Motor neuron (in vitro differentiated cells): ENCODE data around the gene TNS1. TPM values are rescaled to one million over a fixed set of nuclear protein-coding genes. Genes with fewer than 3 reads are reported as not detected.

ENCODE experiments used
- ATAC-seq, 8 experiments: fragments of 200-7000 bp; cut with Tn5 transposase; replicated peaks in 6 of 8; 2 replicates each; pipeline ENCODE4 v1.8.0; 2021; ENCODE audit warnings: mild to moderate bottlenecking in 8 of 8, moderate library complexity in 8 of 8
- H3K27ac ChIP-seq, 2 donors: fragments of 250-450 bp; sonication (Bioruptor Pico); 2 replicates each; pipeline ENCODE4 v1.9.0; 2021; ENCODE audit warnings: antibody characterized with exemption in 2 of 2, mild to moderate bottlenecking in 2 of 2, moderate library complexity in 1 of 2
- H3K4me1 ChIP-seq, 2 donors: fragments of 250-450 bp; sonication (Bioruptor Pico); replicated peaks in 1 of 2; 2 replicates each; pipeline ENCODE4 v1.6.1; 2021; ENCODE audit warnings: antibody characterized with exemption in 2 of 2, mild to moderate bottlenecking in 2 of 2, moderate library complexity in 1 of 2
- H3K4me3 ChIP-seq, 5 donors: fragments of 250-450 bp; sonication (Bioruptor Pico); 2 replicates each; pipeline ENCODE4 v1.9.0; 2021; ENCODE audit warnings: antibody characterized with exemption in 5 of 5, mild to moderate bottlenecking in 5 of 5, moderate library complexity in 4 of 5
- WGBS, 10 experiments: fragments of 450-650 bp; shearing (Covaris generic); methylation state at CpG; one replicate each; pipeline ENCODE4 v1.0.0; 2022; 5-methylcytosine and 5-hydroxymethylcytosine counted together
- in situ Hi-C, 9 experiments: fragments of 400-800 bp; cut with MboI; loops; one replicate each; pipeline ENCODE4 v1.15.0; 2021; ENCODE audit warnings: low sequenced_read_pairs in 9 of 9, low pct_unique_long_range_greater_than_20kb in 2 of 9; ENCODE audit not compliant: unreplicated experiment in 9 of 9
- total RNA-seq, 8 experiments: library from RNA; unstranded; fragments of 300-600 nt; gene quantifications; 2 replicates each; pipeline versions ENCODE4 v1.2.3 to v1.2.4, GENCODE V29; 2022

Gene TNS1
- total RNA-seq, 8 experiments from 2014 or later: 2.3 to 41.7 (median 11.4) TPM

DNA sequence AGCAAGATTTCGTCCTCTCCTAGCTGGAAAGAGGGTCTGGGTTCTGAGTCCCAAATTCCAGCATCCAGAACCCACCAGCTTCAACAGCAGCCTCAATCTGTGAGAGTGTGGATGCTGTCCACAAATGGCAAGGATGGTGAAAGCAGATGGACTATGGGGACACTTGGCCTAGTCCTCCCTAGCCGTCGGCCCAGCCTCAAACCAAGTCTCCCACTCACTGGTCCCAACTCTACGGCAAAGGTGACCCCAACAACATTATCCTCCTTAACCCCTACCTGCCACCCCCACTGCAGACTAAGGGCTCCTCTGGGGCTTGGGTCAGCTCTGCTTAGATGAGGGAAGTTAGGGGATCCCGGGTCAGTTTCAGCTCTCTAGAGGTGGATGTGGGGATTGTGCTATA is 57.3 kb downstream of the TNS1 start:
- Histone ChIP-seq H3K4me1 (peaks cover 25 to 31% of the 10 kb centered on the region in 2 donors), H3K27ac (no peak overlapping the region), H3K4me3 (no peak overlapping the region)
- 71 to 100% (median 80%) methylated on average over 1 to 3 of the region's 5 CpGs; no CpG with 5 or more reads in 5 of the 10 experiments for WGBS, 10 experiments
- no peak for ATAC-seq
- in situ Hi-C loops: no loop called here

DNA sequence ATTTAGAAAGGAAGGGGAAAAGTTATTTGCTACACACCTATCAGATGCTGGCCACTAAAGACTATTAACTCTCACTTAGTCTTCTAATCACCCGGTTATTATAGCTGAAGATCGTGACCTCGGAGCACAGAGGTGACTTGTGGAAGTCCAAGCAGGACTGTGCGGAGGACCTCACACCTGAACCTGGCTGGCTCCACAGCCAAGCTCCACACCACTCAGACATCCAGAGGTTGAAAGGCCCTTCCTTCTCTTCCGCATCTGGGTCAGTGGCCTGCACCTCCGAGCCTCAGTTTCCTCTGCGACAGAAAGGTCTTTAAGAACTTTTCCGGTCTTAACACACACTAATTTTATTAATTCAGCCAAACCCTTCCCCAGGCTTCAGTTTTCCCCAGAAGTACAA is 57.9 kb downstream of the TNS1 start:
- no peak overlapping the region for H3K27ac ChIP-seq
- H3K4me1 ChIP-seq: peaks cover 25 to 31% of the 10 kb centered on the region in 2 donors
- H3K4me3 ChIP-seq: no peak overlapping the region
- WGBS, 10 experiments: 0 to 94% (median 80%) methylated on average over 1 to 6 of the region's 8 CpGs; no CpG with 5 or more reads in 1 of the 10 experiments
- in situ Hi-C loops: no loop called here
- ATAC-seq: no peak

DNA sequence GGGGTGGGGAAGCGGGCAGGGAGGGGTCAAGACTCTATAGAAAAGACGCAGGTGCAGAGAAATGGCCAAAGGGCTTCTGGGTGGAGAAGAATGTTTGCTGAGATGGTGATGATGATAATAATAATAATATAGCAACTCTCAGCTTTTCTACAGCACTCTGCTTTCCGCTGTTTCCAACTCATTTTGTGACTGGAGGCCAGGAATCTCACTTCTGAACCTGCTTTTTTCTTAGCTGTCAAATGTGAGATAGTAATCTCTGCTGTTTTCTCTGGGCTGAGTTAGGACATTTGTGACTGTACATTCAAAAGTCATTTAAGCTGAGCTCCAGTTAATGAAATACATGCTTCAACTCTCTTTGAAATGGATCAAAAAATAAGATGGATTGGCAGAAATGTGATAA is 58.4 kb downstream of the TNS1 start:
- in situ Hi-C loops: no loop called here
- ATAC-seq: no peak
- 83 to 100% (median 86%) methylated on average over 1 of the region's 3 CpGs; no CpG with 5 or more reads in 5 of the 10 experiments for WGBS, 10 experiments
- Histone ChIP-seq H3K4me3 (no peak overlapping the region), H3K27ac (peak overlapping the region in 1 of 2 donors; percentile 50), H3K4me1 (peaks cover 25% of the 10 kb centered on the region in 2 donors)

DNA sequence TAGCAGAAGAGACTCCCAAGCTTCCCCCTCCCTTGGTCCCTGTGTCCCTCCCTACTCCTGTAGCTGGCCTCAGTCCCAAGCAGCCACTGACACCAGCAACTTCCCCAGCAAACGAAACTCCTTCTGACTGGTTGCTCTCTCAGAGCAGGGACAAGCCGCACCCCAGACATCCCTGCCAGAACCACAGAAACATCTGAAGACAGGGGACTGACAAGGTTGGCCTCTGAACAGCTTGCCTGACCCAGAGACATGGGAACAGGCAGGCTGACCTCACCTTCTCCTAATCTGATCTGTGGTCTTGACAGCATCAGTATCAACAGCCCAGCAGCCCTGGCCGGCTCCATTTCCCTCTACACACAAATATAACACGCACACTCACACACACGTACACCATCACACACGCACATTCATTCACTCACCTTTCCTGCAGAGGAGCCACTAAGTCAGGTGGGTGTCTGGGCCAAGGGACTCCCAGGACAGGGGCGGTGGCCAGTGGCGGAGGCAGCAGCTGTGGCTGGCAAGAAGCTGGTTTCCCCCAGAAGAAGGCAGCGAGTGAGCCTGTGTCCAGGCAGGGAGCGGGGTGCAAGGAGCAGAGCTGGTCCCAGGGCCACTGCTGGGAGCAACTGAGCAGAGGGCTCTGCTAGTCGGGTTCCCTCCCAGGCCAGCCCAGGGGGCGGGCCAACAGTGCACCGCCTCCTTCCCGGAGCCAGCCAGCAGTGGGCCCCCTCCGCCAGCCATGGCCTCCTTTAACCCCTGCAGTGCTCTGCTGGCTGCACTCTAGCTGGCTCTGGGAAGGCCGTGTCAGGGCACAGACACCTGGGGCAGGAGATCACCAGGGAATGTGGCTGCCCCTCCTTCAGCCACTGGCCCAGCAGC is 59.1 kb downstream of the TNS1 start:
- peak; percentile 80 to 99 (median 98) for ATAC-seq
- in situ Hi-C loops: no loop called here
- Histone ChIP-seq H3K27ac (peak overlapping the region in 1 of 2 donors; percentile 60), H3K4me3 (no peak overlapping the region), H3K4me1 (peaks cover 23 to 25% of the 10 kb centered on the region in 2 donors)
- 54 to 80% (median 70%) methylated on average over 2 to 4 of the region's 16 CpGs; no CpG with 5 or more reads in 7 of the 10 experiments for WGBS, 10 experiments

DNA sequence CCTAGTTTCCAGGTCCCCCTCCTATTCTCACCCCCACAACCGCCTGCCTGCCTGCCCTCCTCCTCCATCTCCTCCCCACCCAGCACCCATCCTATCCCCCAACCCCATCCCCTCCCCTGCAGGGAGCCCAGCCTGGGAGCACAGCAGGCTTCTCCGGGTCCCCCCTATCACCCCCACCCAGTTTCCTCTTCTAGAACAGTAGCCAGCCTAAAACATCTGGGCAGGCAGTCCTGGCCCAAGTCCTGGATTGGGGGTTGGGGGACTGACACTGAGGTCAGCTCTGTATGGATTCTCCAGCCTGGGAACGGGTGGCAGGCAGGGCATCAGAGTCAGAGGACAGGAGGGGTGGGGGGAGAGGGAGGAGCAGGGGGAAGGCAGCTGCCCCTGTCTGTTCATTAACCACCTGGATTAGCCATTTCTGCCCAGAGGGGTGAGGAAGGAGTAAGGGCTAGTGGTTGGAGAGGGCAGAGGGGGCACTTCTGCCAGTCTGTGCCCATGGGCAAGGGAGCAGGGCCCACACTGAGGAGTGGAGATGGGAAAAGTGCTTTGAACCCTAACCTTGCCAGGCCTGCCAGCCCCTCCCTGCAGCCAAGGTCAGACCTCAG is 60.0 kb downstream of the TNS1 start:
- H3K27ac ChIP-seq: no peak overlapping the region
- no CpG with 5 or more reads among the region's 3 CpGs for WGBS, 10 experiments
- in situ Hi-C loops: no loop called here
- peaks cover 23 to 25% of the 10 kb centered on the region in 2 donors for H3K4me1 ChIP-seq
- no peak overlapping the region for H3K4me3 ChIP-seq
- ATAC-seq: no peak

DNA sequence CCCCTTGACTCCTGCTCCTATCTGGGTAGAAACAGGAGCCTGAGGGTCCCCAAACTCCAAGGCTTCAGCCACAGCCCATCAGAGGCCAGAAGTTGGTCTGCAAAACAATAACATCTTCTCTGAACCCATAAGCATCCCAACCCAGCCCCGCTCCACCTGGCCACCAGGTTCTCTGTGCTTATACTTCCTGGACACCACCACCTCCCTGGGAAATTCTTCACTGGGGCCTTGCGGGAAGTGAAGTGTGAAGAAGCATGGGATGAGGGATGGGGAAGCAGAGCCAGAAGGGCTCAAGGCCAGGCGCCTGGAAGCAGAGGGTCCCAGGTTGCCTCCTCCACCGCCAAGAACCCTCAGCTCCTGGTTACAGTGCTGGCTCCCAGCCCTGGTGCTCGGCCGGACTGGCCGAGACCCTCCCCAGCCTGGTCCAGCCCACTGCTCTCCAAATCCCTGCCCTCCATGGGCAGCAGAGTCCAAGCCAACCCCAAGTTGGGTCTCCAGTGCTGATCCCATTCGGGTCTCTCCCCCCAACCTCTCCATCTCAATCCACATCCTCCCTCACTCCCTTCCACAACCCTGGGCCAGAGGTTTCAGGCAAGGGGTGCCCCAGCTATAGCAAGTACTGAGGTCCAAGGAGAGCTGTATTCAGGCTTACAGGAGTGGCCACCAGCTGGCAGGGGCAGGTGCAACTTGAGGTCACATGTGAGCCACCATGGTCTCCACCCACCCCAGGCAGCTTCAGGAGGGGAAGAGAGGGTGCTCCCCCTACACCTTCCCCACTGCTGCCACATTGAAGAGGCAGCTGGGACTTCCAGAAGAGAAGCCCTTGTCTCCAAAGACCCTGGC is 60.7 kb downstream of the TNS1 start:
- ATAC-seq: no peak
- Histone ChIP-seq H3K4me1 (peaks cover 30% of the 10 kb centered on the region in 2 donors), H3K27ac (no peak overlapping the region), H3K4me3 (no peak overlapping the region)
- 80 to 100% methylated on average over 1 of the region's 8 CpGs; no CpG with 5 or more reads in 8 of the 10 experiments for WGBS, 10 experiments
- in situ Hi-C loops: no loop called here

DNA sequence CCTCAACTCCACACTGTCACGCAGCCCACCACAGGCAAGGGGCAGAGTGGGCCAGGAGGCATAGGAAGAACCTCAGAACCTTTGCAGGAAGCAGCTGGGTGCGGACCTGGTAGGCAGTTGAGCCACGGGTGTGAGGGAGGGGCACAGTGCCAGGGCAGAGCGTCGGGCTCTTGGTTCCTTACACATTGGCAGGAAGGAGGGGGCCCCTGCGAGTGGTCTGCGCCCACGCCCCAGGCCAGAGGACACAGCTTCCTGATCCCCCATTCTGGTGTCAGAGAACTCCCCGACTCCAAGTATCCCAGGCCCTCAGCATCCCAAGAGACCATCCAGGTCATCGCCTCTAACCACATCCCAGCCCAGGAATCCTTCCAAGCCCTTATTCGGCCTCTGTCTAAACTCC is 61.5 kb downstream of the TNS1 start:
- Histone ChIP-seq H3K4me3 (no peak overlapping the region), H3K4me1 (peaks cover 30 to 31% of the 10 kb centered on the region in 2 donors), H3K27ac (no peak overlapping the region)
- in situ Hi-C loops: no loop called here
- 67 to 100% (median 100%) methylated on average over 1 to 3 of the region's 11 CpGs; no CpG with 5 or more reads in 5 of the 10 experiments for WGBS, 10 experiments
- ATAC-seq: no peak

DNA sequence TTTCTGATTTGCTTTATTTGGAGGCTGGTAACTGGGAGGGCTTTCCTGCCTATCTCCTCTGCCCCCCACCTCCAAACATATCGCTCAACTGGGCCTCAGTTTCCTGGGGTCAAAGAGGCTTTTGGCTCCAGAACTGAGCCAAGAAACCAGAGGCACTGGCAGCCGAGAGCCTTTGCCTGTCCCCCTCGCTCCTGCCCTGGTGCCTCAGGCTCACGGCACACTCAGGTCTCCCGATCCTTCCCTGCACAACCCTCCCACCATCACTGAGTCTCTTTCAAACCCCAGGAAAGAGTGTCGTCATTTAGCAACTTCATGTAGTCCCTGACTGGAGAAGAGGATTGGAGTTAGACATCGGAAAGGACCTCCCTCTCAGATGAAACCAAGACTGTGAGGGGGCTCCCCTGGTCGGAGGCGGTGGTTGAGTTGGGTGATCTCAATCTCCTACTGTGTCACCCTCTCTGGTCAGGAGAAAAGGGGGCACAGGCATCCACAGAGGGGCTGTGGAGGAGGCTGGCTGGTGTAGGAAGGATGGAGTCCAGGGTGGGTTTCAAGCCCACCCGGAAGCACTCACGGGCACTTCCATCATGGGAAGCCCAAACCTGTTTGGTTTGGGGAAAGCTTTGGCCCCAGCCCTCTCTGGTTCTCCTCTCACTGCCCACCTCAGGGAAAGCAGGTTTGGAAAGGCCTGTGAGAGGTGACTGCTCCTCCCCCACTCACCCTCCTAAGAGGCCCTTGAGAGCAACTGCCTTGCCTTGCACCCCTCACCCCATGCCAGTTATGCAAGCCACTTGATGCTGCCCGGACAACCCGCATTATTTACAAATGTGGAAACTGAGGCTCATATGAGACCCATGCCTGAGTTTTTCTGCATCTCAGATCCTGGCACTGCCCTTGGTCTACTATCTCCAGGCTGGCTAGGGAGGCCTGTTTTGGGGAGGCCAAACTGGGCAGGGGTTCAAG is 62.3 kb downstream of the TNS1 start:
- peaks cover 30 to 31% of the 10 kb centered on the region in 2 donors for H3K4me1 ChIP-seq
- no peak overlapping the region for H3K27ac ChIP-seq
- ATAC-seq: no peak
- in situ Hi-C loops: no loop called here
- H3K4me3 ChIP-seq: no peak overlapping the region
- WGBS, 10 experiments: 93 to 100% methylated on average over 3 to 4 of the region's 13 CpGs; no CpG with 5 or more reads in 8 of the 10 experiments

DNA sequence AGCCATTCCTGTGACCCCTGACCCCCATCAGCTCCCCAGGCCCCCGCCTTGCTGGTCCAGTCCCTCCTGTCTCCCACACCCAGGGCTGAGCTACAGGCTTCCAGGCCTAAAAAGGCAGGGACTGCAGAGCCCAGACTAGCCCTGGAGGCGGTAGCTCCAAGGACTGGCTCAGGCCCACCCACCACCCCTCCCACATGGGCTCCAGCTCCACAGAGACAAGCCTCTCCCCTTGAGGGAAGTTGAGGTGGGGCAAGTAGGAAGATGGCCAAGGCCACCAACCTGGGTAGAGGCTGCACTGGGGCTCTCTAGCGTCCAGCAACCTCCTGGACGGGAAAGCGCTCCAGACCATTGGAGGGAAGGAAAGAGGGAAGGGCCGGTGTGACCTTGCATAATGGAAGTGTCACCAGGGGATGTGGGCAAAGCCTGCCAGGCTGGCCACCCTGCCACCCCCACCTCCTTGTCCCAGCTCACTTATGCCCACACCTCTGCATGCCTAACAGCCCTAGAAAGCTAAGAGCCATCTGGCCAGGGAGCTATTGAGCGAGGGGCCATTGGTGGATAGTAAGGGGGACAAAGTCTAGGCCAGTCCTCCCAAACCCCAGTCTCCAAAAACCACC is 63.1 kb downstream of the TNS1 start:
- peak in 1 of 8 experiments; percentile 21 for ATAC-seq
- in situ Hi-C loops: no loop called here
- H3K4me3 ChIP-seq: no peak overlapping the region
- peaks cover 30 to 31% of the 10 kb centered on the region in 2 donors for H3K4me1 ChIP-seq
- 80 to 100% methylated on average over 1 of the region's 7 CpGs; no CpG with 5 or more reads in 8 of the 10 experiments for WGBS, 10 experiments
- H3K27ac ChIP-seq: no peak overlapping the region

DNA sequence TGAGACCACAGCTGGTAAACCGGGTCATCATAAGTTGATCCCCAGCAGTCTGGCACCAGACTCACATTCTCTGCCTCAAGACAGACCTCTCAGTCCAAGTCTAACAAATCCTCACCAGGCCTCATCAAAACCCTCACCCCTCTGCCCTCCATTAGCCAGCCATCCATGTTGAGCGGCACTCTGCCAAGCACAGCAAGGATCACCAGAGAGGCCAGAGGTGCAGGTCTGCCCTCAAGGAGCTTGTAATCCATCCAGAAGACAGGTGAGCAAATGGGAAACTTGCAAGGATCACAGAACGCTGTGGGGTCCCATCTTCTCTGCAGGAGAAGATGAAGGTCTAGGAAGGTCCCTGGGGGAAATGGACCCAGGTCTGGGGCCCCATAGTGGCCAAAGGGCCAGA is 63.6 kb downstream of the TNS1 start:
- H3K4me3 ChIP-seq: no peak overlapping the region
- WGBS, 10 experiments: 67 to 100% (median 93%) methylated on average over 1 to 3 of the region's 3 CpGs; no CpG with 5 or more reads in 3 of the 10 experiments
- H3K27ac ChIP-seq: no peak overlapping the region
- no peak for ATAC-seq
- in situ Hi-C loops: no loop called here
- H3K4me1 ChIP-seq: peaks cover 27% of the 10 kb centered on the region in 2 donors

DNA sequence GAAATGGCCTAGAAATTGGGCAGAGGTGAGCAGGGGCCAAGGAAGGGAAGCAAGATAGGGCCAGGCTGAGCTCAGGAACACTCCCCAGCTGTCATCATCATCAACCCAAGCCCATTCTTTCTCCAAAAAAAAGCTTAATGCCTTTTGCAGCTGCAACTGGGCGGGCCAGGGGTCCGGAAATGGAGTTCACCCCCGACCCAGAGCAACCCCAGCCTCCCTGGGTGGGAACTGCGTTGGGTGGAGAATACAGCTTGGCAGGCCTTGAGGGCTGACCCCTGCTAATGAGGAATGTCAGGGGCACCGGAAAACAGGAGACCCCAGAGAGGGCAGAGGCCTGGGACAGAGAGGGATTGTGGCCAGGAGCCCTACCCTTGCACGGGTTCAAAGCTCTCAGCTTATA is 64.8 kb downstream of the TNS1 start:
- H3K4me1 ChIP-seq: peaks cover 19 to 22% of the 10 kb centered on the region in 2 donors
- no peak overlapping the region for H3K27ac ChIP-seq
- 63 to 73% (median 67%) methylated on average over 1 to 2 of the region's 6 CpGs; no CpG with 5 or more reads in 7 of the 10 experiments for WGBS, 10 experiments
- ATAC-seq: no peak
- in situ Hi-C loops: no loop called here
- no peak overlapping the region for H3K4me3 ChIP-seq
